GM13976 (cell line): Measurements from ENCODE around the gene KCNQ1.

Source experiments
- DNase-seq: peaks from one replicate; pipeline ENCODE4 v3.0.0; 2012; ENCODE audit warnings: low spot score
- CTCF ChIP-seq: IDR thresholded peaks from 2 replicates; pipeline ENCODE4 v1.5.1; 2012; ENCODE audit warnings: borderline replicate concordance, mild to moderate bottlenecking; ENCODE audit not compliant: insufficient read depth; ENCODE audit errors: extremely low read depth, missing control alignments, control extremely low read depth
- in situ Hi-C: fragments of 300-500 bp; cut with MboI; formaldehyde crosslinking; loops from one replicate; pipeline ENCODE4 v1.12.0; 2022; ENCODE audit warnings: low sequenced_read_pairs, mixed read lengths, inconsistent platforms; ENCODE audit not compliant: unreplicated experiment

The KCNQ1 gene

GRCh38 chr11:2826679-2827056 lies 381.9 kb downstream of the KCNQ1 start:
- no peak for TF ChIP-seq CTCF
- in situ Hi-C loops = no loop called here
- DNase-seq = no peak

GRCh38 chr11:2827256-2827655 lies 382.4 kb downstream of the KCNQ1 start:
- TF ChIP-seq CTCF = no peak
- in situ Hi-C loops = no loop called here
- DNase-seq = no peak

DNA sequence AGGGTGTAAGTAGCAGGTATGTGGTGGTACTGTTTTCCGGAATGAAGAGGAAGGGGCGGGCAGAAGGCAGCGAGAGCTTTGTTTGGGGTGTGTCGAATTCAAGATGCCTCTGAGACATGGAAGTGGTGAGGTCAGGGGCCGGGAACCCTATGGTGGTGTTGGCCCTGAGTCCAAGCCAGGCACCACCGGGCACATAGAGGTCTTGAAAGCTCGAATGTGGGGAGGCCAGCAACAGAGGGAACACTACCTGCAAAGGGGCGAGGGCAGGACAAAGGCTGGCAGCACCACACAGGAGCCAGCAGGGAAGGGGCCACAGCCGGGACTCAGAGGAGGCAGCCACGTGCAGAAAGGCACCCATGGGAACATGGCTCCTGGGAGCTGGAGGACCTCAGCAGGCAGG lies 383.0 kb downstream of the KCNQ1 start:
- in situ Hi-C loops = no loop called here
- no peak for DNase-seq
- TF ChIP-seq CTCF = no peak

GRCh38 chr11:2828585-2829330 lies 383.9 kb downstream of the KCNQ1 start:
- TF ChIP-seq CTCF = no peak
- in situ Hi-C loops = no loop called here
- no peak for DNase-seq

DNA sequence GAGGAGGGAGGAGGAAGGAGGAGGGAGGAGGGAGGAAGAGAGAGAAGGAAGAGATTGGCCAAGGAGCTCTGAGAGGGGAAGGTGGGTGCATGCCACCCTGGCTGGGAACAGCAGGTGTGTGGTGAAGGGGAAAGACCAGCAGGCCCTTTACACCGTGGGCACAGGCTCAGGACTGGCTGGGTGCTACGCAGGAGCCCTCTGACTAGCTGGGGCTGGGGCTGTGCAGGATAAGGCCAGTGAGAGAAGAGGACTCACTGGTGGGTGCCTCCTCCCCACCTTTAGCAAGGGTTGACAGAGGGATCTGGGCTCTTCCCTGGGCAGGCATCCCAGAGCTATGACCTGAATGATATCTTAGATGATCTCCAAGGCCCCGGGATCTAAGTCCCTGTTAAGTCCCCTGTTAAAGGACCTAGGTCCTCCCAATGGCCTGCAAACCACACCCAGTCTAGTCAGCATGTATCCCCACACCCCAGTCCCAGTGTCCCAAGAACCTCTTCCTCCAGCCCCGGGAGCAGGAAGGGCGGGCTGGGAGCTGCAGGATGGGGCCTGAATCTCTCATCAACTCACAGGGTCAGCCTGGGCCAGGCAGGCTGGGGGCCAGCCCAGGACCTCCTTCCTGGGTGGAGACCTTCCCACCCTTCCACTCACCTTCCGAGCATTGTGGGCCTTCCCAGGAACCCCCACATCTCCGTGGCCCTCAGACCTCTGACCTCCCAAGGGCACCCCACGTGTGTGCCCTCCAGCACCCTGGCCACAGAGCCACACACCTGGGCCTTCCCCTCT lies 385.4 kb downstream of the KCNQ1 start:
- in situ Hi-C loops = no loop called here

GRCh38 chr11:2830886-2831285 lies 386.1 kb downstream of the KCNQ1 start:
- in situ Hi-C loops = no loop called here
- DNase-seq = no peak
- no peak for TF ChIP-seq CTCF

More for the DNA sequence above, 385.4 kb downstream of the KCNQ1 start:
- no peak for TF ChIP-seq CTCF
- DNase-seq = no peak
